ENCODE measurements around the gene AGRN. TPM values are rescaled to one million over a fixed set of nuclear protein-coding genes. Genes with fewer than 3 reads are reported as not detected.

The AGRN gene
- total and polyA plus RNA-seq, 4 donors, result 1.8 to 22.4 (median 16.9) TPM

GRCh38 chr1:1043411-1043810 is 23.5 kb downstream of the AGRN start:
- no peak for DNase-seq (ENCODE audit: low spot score)
- Histone ChIP-seq H3K4me3 (ENCODE audit: low read depth in 1 of 3, low read length in 3 of 3) (no peak overlapping the region), H3K9me3 (ENCODE audit: control insufficient read depth in 4 of 4, low read length in 3 of 4) (no peaks in the 10 kb centered on the region), H3K27me3 (ENCODE audit: control insufficient read depth in 4 of 4, insufficient read depth in 4 of 4, low read length in 3 of 4) (peaks cover 0 to 3% (median 0%) of the 10 kb centered on the region in 4 donors), H3K27ac (ENCODE audit: low read depth in 1 of 2, low read length in 2 of 2) (no peak overlapping the region), H3K36me3 (ENCODE audit: control insufficient read depth in 4 of 4, insufficient read depth in 3 of 4, low read depth in 1 of 4, low read length in 3 of 4) (peaks cover 0 to 24% (median 6%) of the 10 kb centered on the region in 4 donors), H3K9ac (ENCODE audit: low read depth in 1 of 2, low read length in 2 of 2) (no peak overlapping the region), H3K4me1 (ENCODE audit: control insufficient read depth in 4 of 4, insufficient read depth in 4 of 4, low read length in 3 of 4) (peaks cover 8 to 10% (median 9%) of the 10 kb centered on the region in 4 donors)
- TF ChIP-seq ZBTB33 (IDR thresholded peaks at IDR 0.05), result no peak
- TF ChIP-seq NR2F2 (IDR thresholded peaks at IDR 0.05), result no peak
- WGBS, result 98% methylated on average over 27 of the region's 27 CpGs

GRCh38 chr1:1043921-1044320 is 24.0 kb downstream of the AGRN start:
- Histone ChIP-seq H3K4me1 (ENCODE audit: control insufficient read depth in 4 of 4, insufficient read depth in 4 of 4, low read length in 3 of 4) (peaks cover 8 to 10% (median 9%) of the 10 kb centered on the region in 4 donors), H3K4me3 (ENCODE audit: low read depth in 1 of 3, low read length in 3 of 3) (no peak overlapping the region)
- TF ChIP-seq FOXA1 (IDR thresholded peaks at IDR 0.05) (no peak), CTCF (IDR thresholded peaks at IDR 0.05; ENCODE audit: low read depth, low read length, missing input control) (no peak), JUND (IDR thresholded peaks at IDR 0.05) (no peak), GABPA (IDR thresholded peaks at IDR 0.05 in 1 of 2, conservative IDR thresholded peaks at IDR 0.05 in 1 of 2) (no peak), TAF1 (conservative IDR thresholded peaks at IDR 0.05) (no peak), SP1 (IDR thresholded peaks at IDR 0.05) (no peak), MAX (IDR thresholded peaks at IDR 0.05) (no peak)

GRCh38 chr1:1044455-1045078 is 24.6 kb downstream of the AGRN start:
- Histone ChIP-seq H3K4me3 (ENCODE audit: low read depth in 1 of 3, low read length in 3 of 3) (no peak overlapping the region), H3K27ac (ENCODE audit: low read depth in 1 of 2, low read length in 2 of 2) (no peak overlapping the region), H3K36me3 (ENCODE audit: control insufficient read depth in 4 of 4, insufficient read depth in 3 of 4, low read depth in 1 of 4, low read length in 3 of 4) (peaks cover 0 to 26% (median 8%) of the 10 kb centered on the region in 4 donors), H3K9me3 (ENCODE audit: control insufficient read depth in 4 of 4, low read length in 3 of 4) (no peaks in the 10 kb centered on the region), H3K27me3 (ENCODE audit: control insufficient read depth in 4 of 4, insufficient read depth in 4 of 4, low read length in 3 of 4) (no peaks in the 10 kb centered on the region), H3K4me1 (ENCODE audit: control insufficient read depth in 4 of 4, insufficient read depth in 4 of 4, low read length in 3 of 4) (peaks cover 8 to 10% (median 9%) of the 10 kb centered on the region in 4 donors), H3K9ac (ENCODE audit: low read depth in 1 of 2, low read length in 2 of 2) (no peak overlapping the region)
- TF ChIP-seq HNF4G (IDR thresholded peaks at IDR 0.05) (no peak), FOXA2 (IDR thresholded peaks at IDR 0.05) (no peak), HNF4A (conservative IDR thresholded peaks at IDR 0.05) (no peak), GABPA (IDR thresholded peaks at IDR 0.05 in 1 of 2, conservative IDR thresholded peaks at IDR 0.05 in 1 of 2) (no peak), TAF1 (conservative IDR thresholded peaks at IDR 0.05) (no peak), RAD21 (IDR thresholded peaks at IDR 0.05) (no peak), REST (IDR thresholded peaks at IDR 0.05) (no peak), MAX (IDR thresholded peaks at IDR 0.05) (no peak), EGR1 (IDR thresholded peaks at IDR 0.05; ENCODE audit: low read depth in 2 of 2) (no peak)
- no peak for DNase-seq (ENCODE audit: low spot score)
- WGBS, result 96% methylated on average over 34 of the region's 34 CpGs

More at GRCh38 chr1:1043921-1044320, 24.0 kb downstream of the AGRN start:
- H3K9ac ChIP-seq (ENCODE audit: low read depth in 1 of 2, low read length in 2 of 2), result no peak overlapping the region
- no peak overlapping the region for H3K27ac ChIP-seq (ENCODE audit: low read depth in 1 of 2, low read length in 2 of 2)
- H3K27me3 ChIP-seq (ENCODE audit: control insufficient read depth in 4 of 4, insufficient read depth in 4 of 4, low read length in 3 of 4), result peaks cover 0 to under 1% (median 0%) of the 10 kb centered on the region in 4 donors
- no peaks in the 10 kb centered on the region for H3K9me3 ChIP-seq (ENCODE audit: control insufficient read depth in 4 of 4, low read length in 3 of 4)
- H3K36me3 ChIP-seq (ENCODE audit: control insufficient read depth in 4 of 4, insufficient read depth in 3 of 4, low read depth in 1 of 4, low read length in 3 of 4), result peaks cover 0 to 24% (median 6%) of the 10 kb centered on the region in 4 donors
- no peak for DNase-seq (ENCODE audit: low spot score)
- WGBS, result 98% methylated on average over 33 of the region's 33 CpGs
